ENCODE measurements around the gene RPS6KB1. TPM values are rescaled to one million over a fixed set of nuclear protein-coding genes. Genes with fewer than 3 reads are reported as not detected.

RPS6KB1 gene
- polyA plus RNA-seq, 1 donor (not counting 4 experiments of a cell fraction or from before 2014, with no cell fraction given) = 19.7 TPM

GRCh38 chr17:59890720-59891119 lies 2.2 kb upstream of the RPS6KB1 start:
- no peak for DNase-seq (ENCODE audit: low read depth, low spot score)
- Histone ChIP-seq H3K79me2 (ENCODE audit: control insufficient read depth, insufficient read depth, low read length) (peaks cover 34% of the 10 kb centered on the region), H3K27ac (ENCODE audit: control insufficient read depth, insufficient read depth, low read length) (no peak overlapping the region), H3K9me1 (ENCODE audit: control insufficient read depth, extremely low read depth, insufficient read depth, low read length) (no peaks in the 10 kb centered on the region), H3K4me1 (ENCODE audit: control insufficient read depth, extremely low read depth, insufficient read depth, low read length) (peaks cover 15% of the 10 kb centered on the region), H4K20me1 (ENCODE audit: control insufficient read depth, extremely low read depth, insufficient read depth, low read length) (peaks cover 4% of the 10 kb centered on the region), H3K27me3 (ENCODE audit: control insufficient read depth, extremely low read depth, insufficient read depth, low read length) (no peaks in the 10 kb centered on the region), H3K36me3 (ENCODE audit: control insufficient read depth in 2 of 2, extremely low read depth in 1 of 2, insufficient read depth in 2 of 2, low read length in 2 of 2) (peaks cover 1 to 5% of the 10 kb centered on the region in 2 experiments), H2AFZ (ENCODE audit: control insufficient read depth, low read length) (no peak overlapping the region), H3K9ac (ENCODE audit: control insufficient read depth, extremely low read depth, insufficient read depth, low read length) (no peak overlapping the region), H3K4me2 (ENCODE audit: control insufficient read depth, extremely low read depth, insufficient read depth, low read depth, low read length) (no peak overlapping the region), H3K4me3 (ENCODE audit: control insufficient read depth in 2 of 3, extremely low read depth in 1 of 3, insufficient read depth in 2 of 3, low read depth in 1 of 3, low read length in 3 of 3) (no peak overlapping the region), H3K9me3 (ENCODE audit: control insufficient read depth, low read depth, low read length) (no peaks in the 10 kb centered on the region)
- TF ChIP-seq, protein P1, sequence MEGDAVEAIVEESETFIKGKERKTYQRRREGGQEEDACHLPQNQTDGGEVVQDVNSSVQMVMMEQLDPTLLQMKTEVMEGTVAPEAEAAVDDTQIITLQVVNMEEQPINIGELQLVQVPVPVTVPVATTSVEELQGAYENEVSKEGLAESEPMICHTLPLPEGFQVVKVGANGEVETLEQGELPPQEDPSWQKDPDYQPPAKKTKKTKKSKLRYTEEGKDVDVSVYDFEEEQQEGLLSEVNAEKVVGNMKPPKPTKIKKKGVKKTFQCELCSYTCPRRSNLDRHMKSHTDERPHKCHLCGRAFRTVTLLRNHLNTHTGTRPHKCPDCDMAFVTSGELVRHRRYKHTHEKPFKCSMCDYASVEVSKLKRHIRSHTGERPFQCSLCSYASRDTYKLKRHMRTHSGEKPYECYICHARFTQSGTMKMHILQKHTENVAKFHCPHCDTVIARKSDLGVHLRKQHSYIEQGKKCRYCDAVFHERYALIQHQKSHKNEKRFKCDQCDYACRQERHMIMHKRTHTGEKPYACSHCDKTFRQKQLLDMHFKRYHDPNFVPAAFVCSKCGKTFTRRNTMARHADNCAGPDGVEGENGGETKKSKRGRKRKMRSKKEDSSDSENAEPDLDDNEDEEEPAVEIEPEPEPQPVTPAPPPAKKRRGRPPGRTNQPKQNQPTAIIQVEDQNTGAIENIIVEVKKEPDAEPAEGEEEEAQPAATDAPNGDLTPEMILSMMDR (optimal IDR thresholded peaks at IDR 0.05 in 1 of 3, IDR thresholded peaks at IDR 0.05 in 1 of 3, conservative IDR thresholded peaks at IDR 0.05 in 1 of 3; ENCODE audit: extremely low read depth in 1 of 3, insufficient read depth in 2 of 3, low read length in 3 of 3) = no peak
- TF ChIP-seq EZH2 (IDR thresholded peaks at IDR 0.05; ENCODE audit: low read length) = no peak
- no peak for FAIRE-seq
- dilution Hi-C loops (cut with MboI; ENCODE audit: extremely low pct_ligation_motif_present, low sequenced_read_pairs) = no loop called here

- Histone ChIP-seq H3K9me1 (ENCODE audit: control insufficient read depth, extremely low read depth, insufficient read depth, low read length) (no peaks in the 10 kb centered on the region), H3K4me2 (ENCODE audit: control insufficient read depth, extremely low read depth, insufficient read depth, low read depth, low read length) (peak overlapping the region; percentile 89), H3K36me3 (ENCODE audit: control insufficient read depth in 2 of 2, extremely low read depth in 1 of 2, insufficient read depth in 2 of 2, low read length in 2 of 2) (peaks cover 1 to 5% of the 10 kb centered on the region in 2 experiments), H2AFZ (ENCODE audit: control insufficient read depth, low read length) (peak overlapping the region; percentile 96), H3K79me2 (ENCODE audit: control insufficient read depth, insufficient read depth, low read length) (peaks cover 51% of the 10 kb centered on the region), H3K27me3 (ENCODE audit: control insufficient read depth, extremely low read depth, insufficient read depth, low read length) (no peaks in the 10 kb centered on the region), H4K20me1 (ENCODE audit: control insufficient read depth, extremely low read depth, insufficient read depth, low read length) (peaks cover 4% of the 10 kb centered on the region), H3K4me3 (ENCODE audit: control insufficient read depth in 2 of 3, extremely low read depth in 1 of 3, insufficient read depth in 2 of 3, low read depth in 1 of 3, low read length in 3 of 3) (peak overlapping the region; percentile 49 to 96 (median 93)), H3K27ac (ENCODE audit: control insufficient read depth, insufficient read depth, low read length) (peak overlapping the region; percentile 88), H3K9ac (ENCODE audit: control insufficient read depth, extremely low read depth, insufficient read depth, low read length) (peak overlapping the region; percentile 95), H3K4me1 (ENCODE audit: control insufficient read depth, extremely low read depth, insufficient read depth, low read length) (peaks cover 15% of the 10 kb centered on the region), H3K9me3 (ENCODE audit: control insufficient read depth, low read depth, low read length) (no peaks in the 10 kb centered on the region)
- FAIRE-seq = peak; percentile 84
- no peak for TF ChIP-seq EZH2 (IDR thresholded peaks at IDR 0.05; ENCODE audit: low read length)
- TF ChIP-seq, protein P1 (optimal IDR thresholded peaks at IDR 0.05 in 1 of 3, IDR thresholded peaks at IDR 0.05 in 1 of 3, conservative IDR thresholded peaks at IDR 0.05 in 1 of 3; ENCODE audit: extremely low read depth in 1 of 3, insufficient read depth in 2 of 3, low read length in 3 of 3) = no peak
- dilution Hi-C loops (cut with MboI; ENCODE audit: extremely low pct_ligation_motif_present, low sequenced_read_pairs) = no loop called here
- no peak for DNase-seq (ENCODE audit: low read depth, low spot score)
These were observed 534 bp upstream of the RPS6KB1 start for GRCh38 chr17:59892251-59892923.
